Activated CD4-positive, CD25-positive, alpha-beta regulatory T cell (primary cell): ENCODE measurements around the gene ZMIZ2.
"Not testable (repeated sequence)": the region's sequence is repeated elsewhere in the genome, so short reads cannot be mapped to it uniquely, and the experiment has no call there.

Experiments
- DNase-seq, 4 experiments: peaks; one replicate each; lab custom pipeline; 2025; lab: John Stamatoyannopoulos, UW

ZMIZ2 gene

GRCh38 chr7:44775383-44776107 is 26.9 kb downstream of the ZMIZ2 start:
- no peak for DNase-seq

GRCh38 chr7:44776211-44776610 is 27.6 kb downstream of the ZMIZ2 start:
- DNase-seq: no peak

GRCh38 chr7:44782460-44782859 is 33.8 kb downstream of the ZMIZ2 start:
- no peak for DNase-seq

GRCh38 chr7:44783407-44783806 is 34.8 kb downstream of the ZMIZ2 start:
- DNase-seq: no peak

GRCh38 chr7:44784364-44784763 is 35.7 kb downstream of the ZMIZ2 start:
- DNase-seq: no peak

- not testable (repeated sequence) for DNase-seq
Measured at GRCh38 chr7:44785218-44785617, 36.6 kb downstream of the ZMIZ2 start.

- no peak for DNase-seq
Measured at GRCh38 chr7:44787041-44787440, 38.4 kb downstream of the ZMIZ2 start.

- no peak for DNase-seq
Measured at GRCh38 chr7:44787762-44788161, 39.1 kb downstream of the ZMIZ2 start.

- DNase-seq: no peak
Measured at GRCh38 chr7:44789990-44790389, 41.3 kb downstream of the ZMIZ2 start.

GRCh38 chr7:44791278-44792219 is 42.9 kb downstream of the ZMIZ2 start:
- DNase-seq: no peak

- DNase-seq: no peak
Measured at GRCh38 chr7:44793919-44794318, 45.3 kb downstream of the ZMIZ2 start.

GRCh38 chr7:44794331-44794730 is 45.7 kb downstream of the ZMIZ2 start:
- DNase-seq: no peak

- DNase-seq: no peak
Measured at GRCh38 chr7:44796034-44796503, 47.4 kb downstream of the ZMIZ2 start.

- DNase-seq: peak; percentile 94 to 98 (median 96)
Measured at GRCh38 chr7:44796504-44797328, 48.1 kb downstream of the ZMIZ2 start, which contains the start of gene PPIA. PPIA (plus strand) TSS chr7:44796681; CDS start chr7:44796725, 44 bp downstream.

- DNase-seq: peak; percentile 67 to 72 (median 68)
Measured at GRCh38 chr7:44797329-44798258, 48.9 kb downstream of the ZMIZ2 start.

- no peak for DNase-seq
Measured at GRCh38 chr7:44798649-44799305, 50.1 kb downstream of the ZMIZ2 start.

- DNase-seq: no peak
Measured at GRCh38 chr7:44799939-44800338, 51.3 kb downstream of the ZMIZ2 start.

- DNase-seq: no peak
Measured at GRCh38 chr7:44801890-44802289, 53.2 kb downstream of the ZMIZ2 start.

GRCh38 chr7:44802418-44803025 is 53.9 kb downstream of the ZMIZ2 start:
- DNase-seq: no peak
